AG09319 (cell line): ENCODE measurements around the gene USH2A.

Experiments
- DNase-seq: peaks from one replicate; pipeline ENCODE4 v3.0.0-alpha.2; 2010; ENCODE audit warnings: low read depth; ENCODE audit errors: extremely low read depth
- TF ChIP-seq, protein P1 (sequence below): IDR thresholded peaks from 2 replicates; pipeline ENCODE4 v1.5.1; 2011; ENCODE audit warnings: low read depth, mild to moderate bottlenecking, inconsistent platforms, low read length, moderate library complexity

Gene USH2A

DNA sequence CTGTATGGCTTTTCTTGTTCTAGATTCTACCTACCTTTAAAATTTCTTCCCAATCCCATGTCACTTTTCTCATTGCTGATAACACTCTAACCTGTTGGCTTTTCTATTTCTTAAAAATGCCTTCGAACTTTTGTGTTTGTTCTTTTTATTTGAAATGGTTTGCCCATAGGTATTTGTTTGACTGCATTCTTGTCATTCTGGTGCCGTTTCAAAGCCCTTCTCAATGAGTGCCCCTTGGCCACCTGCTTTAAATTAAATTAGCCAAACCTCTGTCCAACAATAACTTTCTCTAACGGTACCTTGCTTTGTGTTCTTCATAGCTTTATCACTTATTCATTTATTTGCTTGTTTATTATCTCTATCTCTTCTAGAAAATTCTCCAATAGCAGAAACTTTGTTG lies 817.2 kb downstream of the USH2A start:
- TF ChIP-seq, protein P1, sequence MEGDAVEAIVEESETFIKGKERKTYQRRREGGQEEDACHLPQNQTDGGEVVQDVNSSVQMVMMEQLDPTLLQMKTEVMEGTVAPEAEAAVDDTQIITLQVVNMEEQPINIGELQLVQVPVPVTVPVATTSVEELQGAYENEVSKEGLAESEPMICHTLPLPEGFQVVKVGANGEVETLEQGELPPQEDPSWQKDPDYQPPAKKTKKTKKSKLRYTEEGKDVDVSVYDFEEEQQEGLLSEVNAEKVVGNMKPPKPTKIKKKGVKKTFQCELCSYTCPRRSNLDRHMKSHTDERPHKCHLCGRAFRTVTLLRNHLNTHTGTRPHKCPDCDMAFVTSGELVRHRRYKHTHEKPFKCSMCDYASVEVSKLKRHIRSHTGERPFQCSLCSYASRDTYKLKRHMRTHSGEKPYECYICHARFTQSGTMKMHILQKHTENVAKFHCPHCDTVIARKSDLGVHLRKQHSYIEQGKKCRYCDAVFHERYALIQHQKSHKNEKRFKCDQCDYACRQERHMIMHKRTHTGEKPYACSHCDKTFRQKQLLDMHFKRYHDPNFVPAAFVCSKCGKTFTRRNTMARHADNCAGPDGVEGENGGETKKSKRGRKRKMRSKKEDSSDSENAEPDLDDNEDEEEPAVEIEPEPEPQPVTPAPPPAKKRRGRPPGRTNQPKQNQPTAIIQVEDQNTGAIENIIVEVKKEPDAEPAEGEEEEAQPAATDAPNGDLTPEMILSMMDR = no peak
- DNase-seq = no peak

DNA sequence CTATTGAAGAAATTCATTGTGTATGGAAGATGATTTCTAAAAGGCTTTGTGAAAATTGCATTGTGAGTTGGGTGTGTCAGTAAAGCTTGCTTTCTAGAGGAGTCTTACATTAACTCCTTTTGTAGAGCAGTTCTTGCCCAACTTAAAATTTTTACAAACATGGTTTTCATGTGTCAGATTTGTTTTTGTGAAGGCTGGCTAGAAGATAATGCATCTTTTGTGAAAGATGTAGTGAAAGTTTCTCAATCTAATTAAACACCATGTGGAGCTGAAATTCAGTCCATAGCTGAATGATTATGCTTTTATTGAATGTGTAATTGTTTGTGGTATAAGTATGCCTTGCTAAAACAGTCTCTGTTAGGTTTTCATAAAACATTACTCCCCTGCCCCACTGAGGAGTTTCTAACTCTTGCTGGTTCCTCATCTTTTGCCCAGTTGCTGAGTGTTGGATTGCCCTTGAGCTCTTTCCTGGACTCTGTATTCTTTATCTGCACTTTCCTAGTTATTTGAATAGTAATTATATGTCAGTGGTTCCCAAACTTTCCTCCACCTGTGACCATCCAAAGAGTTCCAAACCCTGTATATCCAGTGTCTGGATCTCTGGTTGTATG lies 818.1 kb downstream of the USH2A start:
- TF ChIP-seq, protein P1 = no peak
- no peak for DNase-seq

DNA sequence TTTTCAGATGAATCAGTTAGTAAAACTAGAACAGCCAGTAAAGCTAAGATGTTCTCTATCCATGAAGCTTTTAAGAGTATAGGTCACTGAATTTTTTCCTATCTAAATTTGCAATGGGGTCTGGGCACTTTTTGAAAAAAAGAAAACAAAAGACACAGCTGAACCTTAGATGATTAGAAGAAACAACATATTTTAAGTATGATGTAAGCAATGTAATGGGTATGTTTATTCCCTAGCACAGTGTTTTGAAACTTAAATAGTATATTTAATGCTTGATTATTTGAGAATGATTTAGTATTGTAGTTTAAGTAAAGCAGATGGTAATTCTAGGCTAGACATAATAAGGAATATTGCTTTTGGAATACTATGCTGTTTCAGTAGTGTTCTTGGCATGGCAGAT lies 819.9 kb downstream of the USH2A start:
- DNase-seq = no peak
- TF ChIP-seq, protein P1 = no peak

DNA sequence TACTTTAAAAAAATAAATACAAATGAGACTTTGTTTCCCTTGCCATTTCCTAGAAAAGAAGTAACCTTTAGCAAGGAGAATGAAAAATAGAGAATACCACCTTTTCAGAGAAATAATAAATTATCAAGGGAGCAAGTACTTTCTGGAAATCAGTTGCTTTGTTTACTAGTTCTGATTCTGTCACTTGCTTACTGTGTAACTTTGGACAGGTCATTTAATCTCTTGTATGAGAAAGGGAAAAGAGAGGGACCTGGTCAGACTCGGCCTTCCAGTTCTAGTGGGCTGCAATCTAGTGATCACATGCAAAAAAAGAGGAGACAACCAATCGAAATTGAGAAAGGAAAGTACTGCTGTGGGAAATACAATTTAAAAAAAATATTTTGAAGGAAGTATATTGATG lies 822.0 kb downstream of the USH2A start:
- TF ChIP-seq, protein P1 = no peak
- no peak for DNase-seq

DNA sequence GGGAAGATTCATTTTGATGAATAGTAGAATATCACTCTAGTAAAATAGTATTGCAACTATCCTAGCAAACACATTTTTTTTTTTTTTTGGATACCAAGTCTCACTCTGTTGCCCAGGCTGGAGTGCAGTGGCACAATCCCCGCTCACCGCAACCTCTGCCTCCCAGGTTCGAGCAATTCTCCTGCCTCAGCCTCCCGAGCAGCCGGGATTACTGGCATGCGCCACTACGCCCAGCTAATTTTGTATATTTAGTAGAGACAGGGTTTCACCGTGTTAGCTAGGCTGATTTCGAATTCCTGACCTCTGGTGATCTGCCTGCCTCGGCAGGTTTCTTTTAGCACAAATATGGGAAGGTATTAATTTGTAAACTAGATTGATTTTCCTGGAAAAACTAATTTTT lies 822.4 kb downstream of the USH2A start:
- TF ChIP-seq, protein P1 = no peak
- no peak for DNase-seq

DNA sequence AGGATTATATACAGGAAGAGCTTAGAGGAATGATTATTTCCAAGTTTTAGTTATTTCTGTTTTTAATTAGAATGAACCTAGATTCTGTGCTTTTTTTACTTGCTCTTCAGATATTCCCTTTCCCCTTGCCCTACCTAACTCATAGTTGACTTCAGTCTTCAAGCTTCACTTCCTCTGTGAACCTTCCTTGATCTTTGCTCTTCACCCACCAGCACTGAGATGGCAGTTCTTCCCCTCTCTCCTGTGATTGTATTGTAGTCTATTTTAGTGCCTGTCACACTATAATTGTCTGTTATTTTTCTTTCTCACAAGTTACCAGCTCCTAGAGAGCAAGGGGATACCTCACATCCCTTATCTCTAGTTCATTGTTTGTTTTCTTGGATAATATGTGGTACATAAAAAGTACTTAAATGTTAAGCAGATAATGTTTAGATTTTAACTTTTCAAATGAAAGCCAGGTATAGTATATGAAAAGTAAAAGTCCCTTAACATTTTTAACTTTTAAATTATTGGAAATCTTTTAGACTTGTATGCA lies 822.9 kb downstream of the USH2A start:
- no peak for DNase-seq
- TF ChIP-seq, protein P1 = no peak

DNA sequence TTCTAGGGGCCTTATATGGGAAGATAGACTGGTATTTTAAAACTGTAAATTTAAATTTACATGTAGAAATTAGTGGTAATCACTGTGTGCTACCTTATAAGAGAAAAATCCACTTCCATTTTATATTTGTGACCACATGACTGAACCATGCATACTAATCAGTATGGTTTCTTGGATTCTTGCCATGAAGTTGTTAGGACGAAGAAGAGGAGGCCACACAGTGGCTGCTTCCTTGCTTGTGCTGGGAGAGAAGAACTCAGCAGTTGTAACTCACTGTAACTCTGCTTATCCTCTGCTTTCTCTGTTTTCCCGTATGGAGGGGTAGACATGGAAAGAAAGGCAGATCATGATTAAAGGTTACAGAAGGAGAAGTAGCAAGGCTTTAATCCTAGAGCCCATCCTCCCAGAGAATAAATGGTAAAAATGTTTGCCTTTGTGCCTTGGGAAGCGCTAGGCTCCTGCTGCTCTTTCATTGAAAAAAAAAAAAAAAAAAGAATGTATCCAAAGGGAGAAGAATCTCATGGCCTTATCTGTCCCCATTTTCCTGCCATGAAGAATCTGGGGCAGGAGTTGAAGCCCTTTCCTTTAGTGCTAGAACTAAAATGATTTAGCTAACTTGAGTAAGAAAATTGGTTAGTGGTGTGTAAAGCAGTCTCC lies 823.7 kb downstream of the USH2A start:
- TF ChIP-seq, protein P1 = no peak
- DNase-seq = no peak
